ENCODE results near the gene GAS7. TPM values are rescaled to one million over a fixed set of nuclear protein-coding genes. Genes with fewer than 3 reads are reported as not detected.

GAS7 gene
- total RNA-seq, 2 donors from 2014 or later = 79.7 to 113 TPM

- Histone ChIP-seq H3K27me3 (no peaks in the 10 kb centered on the region), H3K4me3 (no peak overlapping the region), H3K27ac (peak overlapping the region; percentile 33 to 44), H3K36me3 (no peaks in the 10 kb centered on the region), H3K4me1 (peaks cover 0 to 49% of the 10 kb centered on the region in 2 donors), H3K9me3 (peaks cover 0 to 8% of the 10 kb centered on the region in 2 donors)
- no peak for DNase-seq (ENCODE audit: low spot score)
- TF ChIP-seq, protein P1, sequence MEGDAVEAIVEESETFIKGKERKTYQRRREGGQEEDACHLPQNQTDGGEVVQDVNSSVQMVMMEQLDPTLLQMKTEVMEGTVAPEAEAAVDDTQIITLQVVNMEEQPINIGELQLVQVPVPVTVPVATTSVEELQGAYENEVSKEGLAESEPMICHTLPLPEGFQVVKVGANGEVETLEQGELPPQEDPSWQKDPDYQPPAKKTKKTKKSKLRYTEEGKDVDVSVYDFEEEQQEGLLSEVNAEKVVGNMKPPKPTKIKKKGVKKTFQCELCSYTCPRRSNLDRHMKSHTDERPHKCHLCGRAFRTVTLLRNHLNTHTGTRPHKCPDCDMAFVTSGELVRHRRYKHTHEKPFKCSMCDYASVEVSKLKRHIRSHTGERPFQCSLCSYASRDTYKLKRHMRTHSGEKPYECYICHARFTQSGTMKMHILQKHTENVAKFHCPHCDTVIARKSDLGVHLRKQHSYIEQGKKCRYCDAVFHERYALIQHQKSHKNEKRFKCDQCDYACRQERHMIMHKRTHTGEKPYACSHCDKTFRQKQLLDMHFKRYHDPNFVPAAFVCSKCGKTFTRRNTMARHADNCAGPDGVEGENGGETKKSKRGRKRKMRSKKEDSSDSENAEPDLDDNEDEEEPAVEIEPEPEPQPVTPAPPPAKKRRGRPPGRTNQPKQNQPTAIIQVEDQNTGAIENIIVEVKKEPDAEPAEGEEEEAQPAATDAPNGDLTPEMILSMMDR (IDR thresholded peaks at IDR 0.05) = no peak
Observed at GRCh38 chr17:10063730-10064241, 134.6 kb downstream of the GAS7 start.

GRCh38 chr17:10062691-10063385 lies 135.6 kb downstream of the GAS7 start:
- H3K4me3 ChIP-seq = no peak overlapping the region
- peaks cover 0 to 56% of the 10 kb centered on the region in 2 donors for H3K4me1 ChIP-seq
- H3K27ac ChIP-seq = peak overlapping the region; percentile 33 to 72
- TF ChIP-seq, protein P1 (IDR thresholded peaks at IDR 0.05) = no peak
- no peaks in the 10 kb centered on the region for H3K36me3 ChIP-seq
- no peaks in the 10 kb centered on the region for H3K27me3 ChIP-seq
- no peak for DNase-seq (ENCODE audit: low spot score)
- H3K9me3 ChIP-seq = peaks cover 0 to 8% of the 10 kb centered on the region in 2 donors

GRCh38 chr17:10061111-10061845 lies 137.1 kb downstream of the GAS7 start:
- no peak for DNase-seq (ENCODE audit: low spot score)
- Histone ChIP-seq H3K27ac (peak overlapping the region; percentile 70 to 72), H3K9me3 (peaks cover 0 to 8% of the 10 kb centered on the region in 2 donors), H3K4me3 (no peak overlapping the region), H3K4me1 (peaks cover 0 to 56% of the 10 kb centered on the region in 2 donors), H3K36me3 (no peaks in the 10 kb centered on the region), H3K27me3 (no peaks in the 10 kb centered on the region)
- TF ChIP-seq, protein P1 (IDR thresholded peaks at IDR 0.05) = no peak

GRCh38 chr17:10060526-10060925 lies 137.9 kb downstream of the GAS7 start:
- Histone ChIP-seq H3K9me3 (peaks cover 0 to 6% of the 10 kb centered on the region in 2 donors), H3K4me3 (no peak overlapping the region), H3K36me3 (no peaks in the 10 kb centered on the region), H3K27me3 (no peaks in the 10 kb centered on the region), H3K27ac (peak overlapping the region; percentile 41 to 72), H3K4me1 (peaks cover 0 to 56% of the 10 kb centered on the region in 2 donors)
- no peak for DNase-seq (ENCODE audit: low spot score)
- TF ChIP-seq, protein P1 (IDR thresholded peaks at IDR 0.05) = no peak

GRCh38 chr17:10059684-10060211 lies 138.7 kb downstream of the GAS7 start:
- no peak overlapping the region for H3K4me3 ChIP-seq
- H3K36me3 ChIP-seq = no peaks in the 10 kb centered on the region
- H3K9me3 ChIP-seq = no peaks in the 10 kb centered on the region
- H3K27ac ChIP-seq = peak overlapping the region; percentile 41 to 72
- peaks cover 0 to 64% of the 10 kb centered on the region in 2 donors for H3K4me1 ChIP-seq
- no peaks in the 10 kb centered on the region for H3K27me3 ChIP-seq
- TF ChIP-seq, protein P1 (IDR thresholded peaks at IDR 0.05) = no peak
- peak; percentile 88 for DNase-seq (ENCODE audit: low spot score)

Measured in right atrium auricular region (tissue), 2 donors.